GM18907 (cell line): ENCODE measurements around the gene IFNL2.

Source experiments
- ATAC-seq: cut with Tn5 transposase; IDR thresholded peaks from one replicate; pipeline ENCODE4 v1.9.1; 2021; ENCODE audit warnings: mild to moderate bottlenecking, moderate library complexity; ENCODE audit not compliant: unreplicated experiment

IFNL2 gene

GRCh38 chr19:39316627-39317321 lies 48.6 kb downstream of the IFNL2 start:
- ATAC-seq: no peak

DNA sequence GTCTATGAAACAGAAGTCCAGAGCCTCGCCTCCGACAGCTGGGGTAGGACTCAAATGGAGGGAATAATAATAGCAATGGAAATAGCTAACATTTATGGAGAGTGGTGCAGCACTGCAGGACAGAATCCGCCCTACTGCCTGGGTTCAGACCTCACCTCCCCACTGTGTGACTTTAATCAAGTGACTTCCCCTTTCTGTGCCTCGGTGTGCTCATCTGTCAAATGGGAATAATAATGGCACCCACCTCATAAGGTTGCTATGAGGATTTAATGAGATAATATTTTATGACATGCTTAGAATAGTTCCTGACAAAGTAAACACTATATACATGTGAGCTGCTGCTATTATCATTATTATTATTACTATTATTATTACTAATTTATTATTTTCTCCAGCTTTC lies 49.3 kb downstream of the IFNL2 start:
- ATAC-seq: no peak

DNA sequence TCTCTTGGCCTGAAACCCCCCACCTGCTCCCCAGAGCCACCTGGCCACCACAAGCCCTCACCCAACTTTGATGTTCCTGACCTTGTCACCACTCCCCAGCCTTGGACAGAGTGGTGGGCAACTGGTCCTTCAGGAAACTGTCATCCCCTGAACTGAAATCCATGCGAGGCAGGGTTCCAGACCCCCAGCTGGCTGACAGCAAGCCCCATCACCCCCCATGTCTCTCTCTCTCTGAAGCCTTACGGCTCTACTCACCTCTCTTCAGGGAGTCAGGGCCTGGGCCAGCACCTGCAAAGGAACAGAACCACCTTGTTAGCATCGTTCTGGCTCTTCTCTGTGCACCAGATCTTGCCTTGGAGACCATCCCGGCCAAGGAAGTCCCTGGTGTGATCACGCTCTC lies 49.9 kb downstream of the IFNL2 start:
- ATAC-seq: no peak

GRCh38 chr19:39318690-39319089 lies 50.5 kb downstream of the IFNL2 start:
- ATAC-seq: no peak

GRCh38 chr19:39319098-39319891 lies 51.1 kb downstream of the IFNL2 start:
- no peak for ATAC-seq
